Subcutaneous adipose tissue (tissue), 4 donors: ENCODE results near the gene NIPSNAP2. TPM values are rescaled to one million over a fixed set of nuclear protein-coding genes. Genes with fewer than 3 reads are reported as not detected.

Experiments used
- total RNA-seq, 4 donors: library from RNA; depleted of rRNA; stranded (reverse); fragments of >200 nt; gene quantifications; one replicate each; pipeline ENCODE4 v1.1.0, GENCODE V29; 2016
- TF ChIP-seq, protein P1 (sequence below): fragments of 450-650 bp; IDR thresholded peaks from one replicate; pipeline ENCODE4 v1.5.1; 2016; ENCODE audit warnings: low read depth, mild to moderate bottlenecking, control low read depth, antibody characterized with exemption, moderate library complexity

NIPSNAP2 gene
- total RNA-seq, 4 donors from 2014 or later = 56.9 to 79.9 (median 69.8) TPM

DNA sequence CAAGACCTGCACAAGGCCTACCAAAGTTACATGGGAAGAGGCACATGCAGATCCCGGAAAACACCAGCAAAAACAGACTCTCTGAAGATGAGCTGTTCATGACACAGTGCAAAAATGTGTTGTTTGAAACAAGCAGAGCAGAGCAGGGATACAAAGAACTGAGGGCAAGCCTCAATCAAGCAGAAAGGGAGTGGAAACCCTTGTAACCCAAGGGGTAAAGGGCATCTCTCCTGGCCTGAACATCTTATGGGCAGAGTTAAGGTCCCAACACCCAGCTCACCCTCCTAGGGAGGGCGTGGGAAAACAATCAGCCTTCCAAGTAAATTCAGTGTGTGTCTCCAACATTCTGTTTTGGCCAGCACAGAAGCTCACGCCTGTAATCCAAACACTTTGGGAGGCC is 76.3 kb downstream of the NIPSNAP2 start:
- TF ChIP-seq, protein P1, sequence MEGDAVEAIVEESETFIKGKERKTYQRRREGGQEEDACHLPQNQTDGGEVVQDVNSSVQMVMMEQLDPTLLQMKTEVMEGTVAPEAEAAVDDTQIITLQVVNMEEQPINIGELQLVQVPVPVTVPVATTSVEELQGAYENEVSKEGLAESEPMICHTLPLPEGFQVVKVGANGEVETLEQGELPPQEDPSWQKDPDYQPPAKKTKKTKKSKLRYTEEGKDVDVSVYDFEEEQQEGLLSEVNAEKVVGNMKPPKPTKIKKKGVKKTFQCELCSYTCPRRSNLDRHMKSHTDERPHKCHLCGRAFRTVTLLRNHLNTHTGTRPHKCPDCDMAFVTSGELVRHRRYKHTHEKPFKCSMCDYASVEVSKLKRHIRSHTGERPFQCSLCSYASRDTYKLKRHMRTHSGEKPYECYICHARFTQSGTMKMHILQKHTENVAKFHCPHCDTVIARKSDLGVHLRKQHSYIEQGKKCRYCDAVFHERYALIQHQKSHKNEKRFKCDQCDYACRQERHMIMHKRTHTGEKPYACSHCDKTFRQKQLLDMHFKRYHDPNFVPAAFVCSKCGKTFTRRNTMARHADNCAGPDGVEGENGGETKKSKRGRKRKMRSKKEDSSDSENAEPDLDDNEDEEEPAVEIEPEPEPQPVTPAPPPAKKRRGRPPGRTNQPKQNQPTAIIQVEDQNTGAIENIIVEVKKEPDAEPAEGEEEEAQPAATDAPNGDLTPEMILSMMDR = no peak

DNA sequence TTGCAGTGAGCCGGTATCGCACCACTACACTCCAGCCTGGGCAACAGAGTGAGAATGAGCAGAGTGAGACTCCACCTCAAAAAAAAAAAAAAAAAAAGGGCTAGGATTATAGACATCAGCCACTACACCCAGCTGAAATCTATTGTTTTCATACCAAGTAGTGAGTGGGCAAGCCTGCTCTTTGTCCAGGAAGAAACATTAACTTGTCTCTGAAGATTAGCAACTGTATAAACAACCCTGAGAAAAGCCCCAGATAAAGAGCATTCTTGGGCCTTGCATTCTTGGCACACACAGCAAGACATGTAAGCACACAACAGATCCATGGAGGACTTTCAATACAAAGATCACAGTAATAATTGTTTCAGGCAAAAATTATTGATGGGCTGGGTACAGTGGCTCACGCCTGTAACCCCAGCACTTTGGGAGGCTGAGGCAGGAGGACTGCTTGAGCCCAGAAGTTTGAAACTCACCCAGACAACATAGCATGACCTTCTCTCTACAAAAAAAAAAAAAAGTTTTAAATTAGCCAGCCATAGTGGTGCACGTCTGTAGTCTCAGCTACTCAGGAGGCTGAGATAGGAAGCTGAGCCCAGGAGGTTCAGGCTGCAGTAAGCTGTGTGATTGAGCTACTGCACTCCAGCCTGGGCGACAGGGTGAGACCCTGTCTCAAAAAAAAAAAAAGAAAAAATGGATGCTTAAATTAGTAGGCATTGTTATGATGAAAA is 82.5 kb downstream of the NIPSNAP2 start:
- TF ChIP-seq, protein P1 = no peak

DNA sequence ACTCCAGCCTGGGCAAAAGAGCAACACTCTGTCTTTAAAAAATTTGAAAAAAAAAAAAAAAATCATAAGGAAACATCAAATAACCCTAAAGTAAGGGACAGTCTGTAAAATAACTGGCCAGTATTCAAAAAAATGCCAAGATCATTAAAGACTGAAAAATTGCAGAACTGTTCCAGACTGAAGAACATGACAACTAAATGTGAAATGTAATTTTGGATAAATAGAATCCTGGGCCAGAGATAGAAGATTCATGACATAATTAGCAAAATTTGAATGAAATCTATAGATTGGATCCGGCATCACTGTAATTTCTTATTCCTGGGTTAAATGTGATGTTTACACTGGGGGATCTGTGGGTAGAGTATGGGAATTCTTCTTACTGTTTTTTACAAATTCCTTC is 83.9 kb downstream of the NIPSNAP2 start:
- TF ChIP-seq, protein P1 = no peak

Other genes starting within 250 kb of the NIPSNAP2 start
- not detected for gene SEPTIN14, start 101.8 kb upstream of the NIPSNAP2 start, total RNA-seq
- 1 to 10 TPM; 1.3 to 3.8 (median 3.2) TPM for gene ZNF713, start 77.1 kb upstream of the NIPSNAP2 start, total RNA-seq
- 10 to 100 TPM in 1 of 4 donors, 1 to 10 TPM in 3; 5.1 to 10.1 (median 6.0) TPM for gene MRPS17, start 12.7 kb upstream of the NIPSNAP2 start, total RNA-seq
- 10 to 100 TPM; 11.2 to 23.0 (median 13.2) TPM for gene PSPH, start 86.9 kb downstream of the NIPSNAP2 start, total RNA-seq
- 100 to 1,000 TPM in 1 of 4 donors, 10 to 100 TPM in 3; 75.1 to 133 (median 89.5) TPM for gene CCT6A, start 87.2 kb downstream of the NIPSNAP2 start, total RNA-seq
- 100 to 1,000 TPM in 3 of 4 donors, 10 to 100 TPM in 1; 79.1 to 169 (median 118) TPM for gene SUMF2, start 99.7 kb downstream of the NIPSNAP2 start, total RNA-seq
- 1 to 10 TPM in 3 of 4 donors, not detected in 1; 1.1 to 4.2 (median 3.9) TPM for gene PHKG1, start 128.4 kb downstream of the NIPSNAP2 start, total RNA-seq
- gene CHCHD2, start 141.9 kb downstream of the NIPSNAP2 start, total RNA-seq = 100 to 1,000 TPM; 252 to 344 (median 293) TPM
- gene NUPR2, start 151.8 kb downstream of the NIPSNAP2 start, total RNA-seq = not detected